HepG2 (cell line): Measurements from ENCODE around the gene LRTM2. TPM values are rescaled to one million over a fixed set of nuclear protein-coding genes. Genes with fewer than 3 reads are reported as not detected.

Source experiments
- DNMT1 ChIP-seq: sonication (generic); formaldehyde crosslinking; IDR thresholded peaks from 2 replicates; pipeline ENCODE4 v1.5.1; 2020; ENCODE audit warnings: mild to moderate bottlenecking, missing genetic modification reagents
- ETV5 ChIP-seq: IDR thresholded peaks from 2 replicates; pipeline ENCODE4 v1.6.1; 2018; ENCODE audit warnings: missing biosample characterization, missing genetic modification reagents, inconsistent platforms, borderline replicate concordance
- GATA4 ChIP-seq: sonication (generic); IDR thresholded peaks from 2 replicates; pipeline ENCODE4 v1.6.1; 2016; ENCODE audit warnings: antibody characterized with exemption, low read depth, borderline replicate concordance
- HNF4G ChIP-seq, 2 experiments: sonication (generic) in 1 of 2; formaldehyde crosslinking in 1 of 2; IDR thresholded peaks; 2 replicates each; pipeline versions ENCODE4 v1.4.0 to v1.6.1; 2011 to 2020; ENCODE audit warnings: borderline replicate concordance in 2 of 2, low read depth in 2 of 2, mild to moderate bottlenecking in 2 of 2, low read length in 1 of 2, missing genetic modification reagents in 1 of 2, moderate library complexity in 1 of 2
- HOXD1 ChIP-seq: sonication (generic); formaldehyde crosslinking; IDR thresholded peaks from 2 replicates; pipeline ENCODE4 v1.5.0; 2020; ENCODE audit warnings: missing genetic modification reagents
- KLF6 ChIP-seq: IDR thresholded peaks from 2 replicates; pipeline ENCODE4 v1.8.0; 2016; ENCODE audit warnings: missing biosample characterization, missing genetic modification reagents
- KMT2B ChIP-seq: IDR thresholded peaks from 2 replicates; pipeline ENCODE4 v1.6.1; 2016; ENCODE audit warnings: missing genetic modification reagents, missing compliant biosample characterization
- MAFF ChIP-seq: IDR thresholded peaks from 2 replicates; pipeline ENCODE4 v1.6.1; 2011; ENCODE audit warnings: low read depth, low read length, improper control_type of control experiment
- MYC ChIP-seq: sonication (generic); formaldehyde crosslinking; IDR thresholded peaks from 2 replicates; pipeline ENCODE4 v1.9.0; 2021; ENCODE audit warnings: missing genetic modification reagents, borderline replicate concordance
- NR2F6 ChIP-seq, 2 experiments: IDR thresholded peaks; 2 replicates each; pipeline ENCODE4 v1.6.1; 2016; ENCODE audit warnings: antibody characterized with exemption in 1 of 2, mild to moderate bottlenecking in 1 of 2
- RXRA ChIP-seq: sonication (generic); formaldehyde crosslinking; IDR thresholded peaks from 2 replicates; pipeline ENCODE4 v1.5.1; 2020; ENCODE audit warnings: missing genetic modification reagents
- SIX1 ChIP-seq: sonication (generic); formaldehyde crosslinking; IDR thresholded peaks from 2 replicates; pipeline ENCODE4 v1.4.0; 2020; ENCODE audit warnings: missing genetic modification reagents, borderline replicate concordance
- TGIF2 ChIP-seq: IDR thresholded peaks from 2 replicates; pipeline ENCODE4 v1.6.1; 2016; ENCODE audit warnings: control low read depth, missing compliant biosample characterization
- YEATS2 ChIP-seq: sonication (generic); formaldehyde crosslinking; IDR thresholded peaks from 2 replicates; pipeline ENCODE4 v1.4.0; 2020; ENCODE audit warnings: missing genetic modification reagents, borderline replicate concordance
- ZEB1 ChIP-seq: IDR thresholded peaks from 2 replicates; pipeline ENCODE4 v1.6.1; 2012; ENCODE audit warnings: mild to moderate bottlenecking, low read depth, inconsistent platforms; ENCODE audit not compliant: insufficient replicate concordance
- ZFP1 ChIP-seq: IDR thresholded peaks from 2 replicates; pipeline ENCODE4 v1.6.1; 2016
- ZFP36 ChIP-seq: fragments of 150-350 bp; IDR thresholded peaks from 2 replicates; pipeline ENCODE4 v1.6.1; 2018; ENCODE audit warnings: borderline replicate concordance, low read length, low read depth; ENCODE audit not compliant: partially characterized antibody
- ZIK1 ChIP-seq: sonication (generic); formaldehyde crosslinking; IDR thresholded peaks from 2 replicates; pipeline ENCODE4 v1.5.0; 2020; ENCODE audit warnings: mild to moderate bottlenecking, low read depth, missing genetic modification reagents, borderline replicate concordance
- ZNF124 ChIP-seq: sonication (generic); formaldehyde crosslinking; IDR thresholded peaks from 2 replicates; pipeline ENCODE4 v1.4.0; 2020; ENCODE audit warnings: missing genetic modification reagents
- ZNF567 ChIP-seq: sonication (generic); formaldehyde crosslinking; IDR thresholded peaks from 2 replicates; pipeline ENCODE4 v1.8.1; 2023; ENCODE audit warnings: mild to moderate bottlenecking, missing genetic modification reagents, borderline replicate concordance
- ZNF790 ChIP-seq: sonication (generic); formaldehyde crosslinking; IDR thresholded peaks from 2 replicates; pipeline ENCODE4 v1.8.0; 2022; ENCODE audit warnings: missing genetic modification reagents, mild to moderate bottlenecking, borderline replicate concordance
- polyA plus RNA-seq, 8 experiments: library from polyadenylated mRNA; depleted of rRNA in 3 of 8; stranded (reverse) in 7 of 8; unstranded in 1 of 8; fragments of >200 nt; fragmentation: Illumina TruSeq in 4 of 8; extraction: Trizol in 4 of 8; gene quantifications; 2 replicates each; pipeline versions ENCODE4 v1.2.1 to v1.2.3, GENCODE V29; 2011 to 2016; ENCODE audit warnings: low read depth in 4 of 8, missing spikeins in 1 of 8, mixed read lengths in 1 of 8; ENCODE audit not compliant: insufficient read depth in 1 of 8
- total RNA-seq, 5 experiments: library from RNA; depleted of rRNA; stranded (reverse); fragments of >200 nt; fragmentation: Illumina TruSeq; extraction: Trizol; gene quantifications; 2 replicates each; pipeline ENCODE4 v1.2.3, GENCODE V29; 2016; ENCODE audit warnings: low read depth in 1 of 5
- TF ChIP-seq, protein P1 (sequence below): sonication (generic); formaldehyde crosslinking; IDR thresholded peaks from 2 replicates; pipeline ENCODE4 v1.9.0; 2021; ENCODE audit warnings: missing genetic modification reagents, mild to moderate bottlenecking, borderline replicate concordance
- TF ChIP-seq, protein P2 (sequence below): sonication (generic); formaldehyde crosslinking; IDR thresholded peaks from 2 replicates; pipeline ENCODE4 v1.4.0; 2020; ENCODE audit warnings: missing genetic modification reagents
- TF ChIP-seq, protein P3 (sequence below): sonication (generic); formaldehyde crosslinking; IDR thresholded peaks from 2 replicates; pipeline ENCODE4 v1.4.0; 2020; ENCODE audit warnings: missing genetic modification reagents
- TF ChIP-seq, protein P4 (sequence below): sonication (generic); formaldehyde crosslinking; IDR thresholded peaks from 2 replicates; pipeline ENCODE4 v1.4.0; 2020; ENCODE audit warnings: mild to moderate bottlenecking, low read depth, missing genetic modification reagents

The LRTM2 gene
- total and polyA plus RNA-seq, 2 of the 13 experiments (the other 11 are each of a cell fraction or from before 2014, with no cell fraction given) = 0.09 TPM; not detected in 1

DNA sequence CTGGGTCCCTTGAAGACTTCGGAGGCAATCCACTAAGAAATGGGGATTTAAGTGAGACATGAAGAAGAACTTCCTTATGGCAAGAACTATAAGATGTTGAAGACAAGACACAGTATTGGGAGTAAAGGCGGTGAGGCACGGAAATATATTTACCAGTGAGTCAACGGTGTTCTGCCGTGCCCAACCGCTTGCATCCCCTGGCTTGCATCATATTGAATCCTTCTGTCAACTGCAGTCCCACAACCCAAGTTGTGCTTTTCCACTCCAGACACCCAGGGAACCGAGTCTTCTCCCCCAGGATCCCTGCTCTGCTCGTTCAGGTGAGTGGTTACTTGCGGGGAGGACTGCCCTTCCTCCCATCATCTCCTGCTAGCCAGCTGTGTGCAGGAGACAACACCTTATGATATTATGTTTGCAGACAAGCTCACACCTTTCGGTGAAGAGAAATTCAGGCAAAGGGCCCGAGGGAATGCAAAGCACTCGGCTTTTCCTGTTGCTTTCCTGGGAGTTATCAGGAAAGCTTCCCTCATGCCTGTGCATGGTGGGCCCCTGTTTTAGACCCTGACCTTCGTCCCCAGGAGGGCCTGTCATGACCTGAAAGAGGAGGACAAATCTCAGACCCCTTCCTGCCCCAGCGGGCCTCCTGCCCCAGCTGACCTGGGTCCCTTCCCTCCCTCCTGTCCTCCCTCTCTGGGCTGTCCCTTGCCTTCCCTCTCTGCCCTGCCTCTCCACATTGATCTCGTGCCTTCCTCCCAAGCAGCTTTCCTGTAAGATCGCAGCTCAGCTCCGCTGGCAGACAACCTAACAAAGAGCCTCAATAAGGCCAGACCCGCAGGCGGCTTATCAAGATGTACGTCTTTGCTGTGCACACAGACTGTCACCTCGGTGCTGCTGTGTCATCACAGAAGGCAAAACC, 4.3 kb upstream of the LRTM2 start (continued):
- TF ChIP-seq, protein P1, sequence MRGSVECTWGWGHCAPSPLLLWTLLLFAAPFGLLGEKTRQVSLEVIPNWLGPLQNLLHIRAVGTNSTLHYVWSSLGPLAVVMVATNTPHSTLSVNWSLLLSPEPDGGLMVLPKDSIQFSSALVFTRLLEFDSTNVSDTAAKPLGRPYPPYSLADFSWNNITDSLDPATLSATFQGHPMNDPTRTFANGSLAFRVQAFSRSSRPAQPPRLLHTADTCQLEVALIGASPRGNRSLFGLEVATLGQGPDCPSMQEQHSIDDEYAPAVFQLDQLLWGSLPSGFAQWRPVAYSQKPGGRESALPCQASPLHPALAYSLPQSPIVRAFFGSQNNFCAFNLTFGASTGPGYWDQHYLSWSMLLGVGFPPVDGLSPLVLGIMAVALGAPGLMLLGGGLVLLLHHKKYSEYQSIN (CRISPR knock-in tag) = no peak
- TF ChIP-seq MYC (CRISPR knock-in tag) (no peak), TGIF2 (no peak), ZFP1 (CRISPR knock-in tag) (no peak), HOXD1 (CRISPR knock-in tag) (no peak), ETV5 (CRISPR knock-in tag) (peak; percentile 62; the same call in 1 of the 2 replicates), KMT2B (CRISPR knock-in tag) (no peak), YEATS2 (CRISPR knock-in tag) (no peak), ZNF567 (CRISPR knock-in tag) (no peak), ZEB1 (no peak), RXRA (peak; percentile 75), SIX1 (CRISPR knock-in tag) (no peak), NR2F6 (IDR thresholded peaks at IDR 0.05) (peak; percentile 83), NR2F6 (CRISPR knock-in tag; IDR thresholded peaks at IDR 0.05) (peak; percentile 75), ZNF790 (CRISPR knock-in tag) (no peak), GATA4 (no peak), HNF4G (IDR thresholded peaks at IDR 0.05; ENCODE audit: borderline replicate concordance, low read depth, low read length) (peak; percentile 77), HNF4G (CRISPR knock-in tag; IDR thresholded peaks at IDR 0.05; ENCODE audit: borderline replicate concordance, low read depth) (peak; percentile 32; the same call in 1 of the 2 replicates), ZFP36 (no peak), ZIK1 (CRISPR knock-in tag) (no peak), ZNF124 (CRISPR knock-in tag) (no peak), KLF6 (CRISPR knock-in tag) (no peak), DNMT1 (no peak), MAFF (no peak)
- TF ChIP-seq, protein P2, sequence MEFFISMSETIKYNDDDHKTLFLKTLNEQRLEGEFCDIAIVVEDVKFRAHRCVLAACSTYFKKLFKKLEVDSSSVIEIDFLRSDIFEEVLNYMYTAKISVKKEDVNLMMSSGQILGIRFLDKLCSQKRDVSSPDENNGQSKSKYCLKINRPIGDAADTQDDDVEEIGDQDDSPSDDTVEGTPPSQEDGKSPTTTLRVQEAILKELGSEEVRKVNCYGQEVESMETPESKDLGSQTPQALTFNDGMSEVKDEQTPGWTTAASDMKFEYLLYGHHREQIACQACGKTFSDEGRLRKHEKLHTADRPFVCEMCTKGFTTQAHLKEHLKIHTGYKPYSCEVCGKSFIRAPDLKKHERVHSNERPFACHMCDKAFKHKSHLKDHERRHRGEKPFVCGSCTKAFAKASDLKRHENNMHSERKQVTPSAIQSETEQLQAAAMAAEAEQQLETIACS (CRISPR knock-in tag) = no peak
- TF ChIP-seq, protein P3, sequence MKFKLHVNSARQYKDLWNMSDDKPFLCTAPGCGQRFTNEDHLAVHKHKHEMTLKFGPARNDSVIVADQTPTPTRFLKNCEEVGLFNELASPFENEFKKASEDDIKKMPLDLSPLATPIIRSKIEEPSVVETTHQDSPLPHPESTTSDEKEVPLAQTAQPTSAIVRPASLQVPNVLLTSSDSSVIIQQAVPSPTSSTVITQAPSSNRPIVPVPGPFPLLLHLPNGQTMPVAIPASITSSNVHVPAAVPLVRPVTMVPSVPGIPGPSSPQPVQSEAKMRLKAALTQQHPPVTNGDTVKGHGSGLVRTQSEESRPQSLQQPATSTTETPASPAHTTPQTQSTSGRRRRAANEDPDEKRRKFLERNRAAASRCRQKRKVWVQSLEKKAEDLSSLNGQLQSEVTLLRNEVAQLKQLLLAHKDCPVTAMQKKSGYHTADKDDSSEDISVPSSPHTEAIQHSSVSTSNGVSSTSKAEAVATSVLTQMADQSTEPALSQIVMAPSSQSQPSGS (CRISPR knock-in tag) = no peak
- TF ChIP-seq, protein P4, sequence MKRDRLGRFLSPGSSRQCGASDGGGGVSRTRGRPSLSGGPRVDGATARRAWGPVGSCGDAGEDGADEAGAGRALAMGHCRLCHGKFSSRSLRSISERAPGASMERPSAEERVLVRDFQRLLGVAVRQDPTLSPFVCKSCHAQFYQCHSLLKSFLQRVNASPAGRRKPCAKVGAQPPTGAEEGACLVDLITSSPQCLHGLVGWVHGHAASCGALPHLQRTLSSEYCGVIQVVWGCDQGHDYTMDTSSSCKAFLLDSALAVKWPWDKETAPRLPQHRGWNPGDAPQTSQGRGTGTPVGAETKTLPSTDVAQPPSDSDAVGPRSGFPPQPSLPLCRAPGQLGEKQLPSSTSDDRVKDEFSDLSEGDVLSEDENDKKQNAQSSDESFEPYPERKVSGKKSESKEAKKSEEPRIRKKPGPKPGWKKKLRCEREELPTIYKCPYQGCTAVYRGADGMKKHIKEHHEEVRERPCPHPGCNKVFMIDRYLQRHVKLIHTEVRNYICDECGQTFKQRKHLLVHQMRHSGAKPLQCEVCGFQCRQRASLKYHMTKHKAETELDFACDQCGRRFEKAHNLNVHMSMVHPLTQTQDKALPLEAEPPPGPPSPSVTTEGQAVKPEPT (CRISPR knock-in tag) = no peak
